A549 (cell line): ENCODE data around the gene REEP3.

Source experiments
- CHD4 ChIP-seq: fragments of 200-600 bp; sonication (generic); IDR thresholded peaks from 2 replicates; pipeline ENCODE4 v1.6.1; 2016; ENCODE audit warnings: antibody characterized with exemption, mild to moderate bottlenecking, borderline replicate concordance
- CTCF ChIP-seq: fragments of >200 bp; sonication (Bioruptor Twin); formaldehyde crosslinking; IDR thresholded peaks from 3 replicates; pipeline ENCODE4 v1.5.1; 2016
- KDM5A ChIP-seq: fragments of 200-600 bp; sonication (generic); IDR thresholded peaks from 2 replicates; pipeline ENCODE4 v1.6.1; 2016; ENCODE audit warnings: antibody characterized with exemption, mild to moderate bottlenecking
- MAFK ChIP-seq: fragments of 450-650 bp; IDR thresholded peaks from 2 replicates; pipeline ENCODE4 v1.6.1; 2014; ENCODE audit not compliant: partially characterized antibody
- RARB ChIP-seq: fragments of 250-450 bp; sonication (Bioruptor Pico); IDR thresholded peaks from 2 replicates; pipeline ENCODE4 v1.8.0; 2021; ENCODE audit warnings: mild to moderate bottlenecking, moderate library complexity
- REST ChIP-seq: fragments of 200-600 bp; sonication (generic); IDR thresholded peaks from 2 replicates; pipeline ENCODE4 v1.6.1; 2016; ENCODE audit warnings: antibody characterized with exemption, mild to moderate bottlenecking, moderate library complexity
- RFX5 ChIP-seq: fragments of 450-650 bp; IDR thresholded peaks from 2 replicates; pipeline ENCODE4 v1.7.1; 2014; ENCODE audit warnings: antibody characterized with exemption, mild to moderate bottlenecking, moderate library complexity

GRCh38 chr10:63562391-63562790, 41.2 kb downstream of the REEP3 start:
- TF ChIP-seq CHD4 (no peak), CTCF (no peak), KDM5A (no peak), RFX5 (no peak), MAFK (no peak), RARB (CRISPR knock-in tag) (no peak), REST (no peak)
